Adrenal gland (tissue), 12 donors: ENCODE results near the gene MFSD11. TPM values are rescaled to one million over a fixed set of nuclear protein-coding genes. Genes with fewer than 3 reads are reported as not detected.
A peak's percentile ranks its signal among the peaks of the same experiment; 100 is the strongest.

ENCODE experiments used
- DNase-seq, 7 donors: peaks; one replicate each; pipeline ENCODE4 v3.0.0-alpha.2; 2019 to 2020
- H3K27ac ChIP-seq, 5 donors: fragments of 200-600 bp; sonication (generic) in 4 of 5; 1 replicate in 3 of 5; 2 replicates in 2 of 5; pipeline versions ENCODE4 v1.5.1 to v1.8.0; 2016 to 2020; ENCODE audit warnings: mild to moderate bottlenecking in 1 of 5
- H3K27me3 ChIP-seq: fragments of 200-600 bp; 2 replicates; pipeline ENCODE4 v1.8.0; 2021
- H3K36me3 ChIP-seq, 2 donors: fragments of 200-600 bp; replicated peaks in 1 of 2; 1 replicate in 1 of 2; 2 replicates in 1 of 2; pipeline versions ENCODE4 v1.5.1 to v1.8.0; 2018 to 2022
- H3K4me1 ChIP-seq, 2 donors: fragments of 200-600 bp; replicated peaks in 1 of 2; 1 replicate in 1 of 2; 2 replicates in 1 of 2; pipeline versions ENCODE4 v1.5.1 to v1.8.0; 2018 to 2021
- H3K4me3 ChIP-seq, 4 donors: fragments of 200-600 bp; sonication (generic) in 3 of 4; one replicate each; pipeline ENCODE4 v1.5.1; 2016 to 2018
- H3K9me3 ChIP-seq, 3 donors: fragments of 200-600 bp; sonication (generic) in 1 of 3; replicated peaks in 1 of 3; 1 replicate in 2 of 3; 2 replicates in 1 of 3; pipeline versions ENCODE4 v1.5.1 to v1.8.0; 2016 to 2021
- POLR2A ChIP-seq, 2 donors: fragments of 450-650 bp; IDR thresholded peaks; one replicate each; pipeline ENCODE4 v1.6.1; 2017; ENCODE audit warnings: antibody characterized with exemption in 2 of 2, mild to moderate bottlenecking in 2 of 2, moderate library complexity in 1 of 2
- WGBS, 4 donors: extraction: QIAGEN DNeasy Blood & Tissue Kit in 2 of 4; methylation state at CpG; one replicate each; pipeline versions ENCODE4 v1.1.5 to v1.1.7; 2013 to 2017; 5-methylcytosine and 5-hydroxymethylcytosine counted together
- intact Hi-C, 2 donors: fragments of 100-400 bp; cut with DNase I; formaldehyde crosslinking; loops; one replicate each; pipeline versions ENCODE4 v1.14.1 to v1.15.0; 2022 to 2023
- polyA plus RNA-seq, 3 donors: library from polyadenylated mRNA; stranded (reverse); fragments of 200-250 nt in 2 of 3; fragments of 350-450 nt in 1 of 3; fragmentation: Illumina TruSeq in 1 of 3; extraction: RNeasy Lipid Tissue Mini Kit (QIAGEN cat#74804) in 1 of 3; gene quantifications; one replicate each; pipeline ENCODE4 v1.2.3, GENCODE V29; 2013 to 2014
- total RNA-seq, 9 donors: library from RNA; depleted of rRNA in 4 of 9; stranded (reverse); fragments of >200 nt in 4 of 9; fragments of 120-200 nt in 1 of 9; fragmentation: NEBNext Ultra II Directional in 1 of 9; extraction: Animal tissue kit (Norgen Biotek cat#: 25700) in 1 of 9; gene quantifications; one replicate each; pipeline versions ENCODE4 v1.1.0 to v1.2.4, GENCODE V29; 2013 to 2023
- TF ChIP-seq, protein P1 (sequence below), 6 experiments: fragments of 450-650 bp in 4 of 6; fragments of 200-600 bp in 2 of 6; sonication (generic) in 1 of 6; IDR thresholded peaks; 1 replicate in 5 of 6; 2 replicates in 1 of 6; pipeline versions ENCODE4 v1.5.1 to v1.8.0; 2016 to 2021; ENCODE audit warnings: antibody characterized with exemption in 6 of 6, mild to moderate bottlenecking in 2 of 6, moderate library complexity in 1 of 6
- donor health status: healthy with polysubstance abuse.
- donor health status: Bipolar disorder and iron deficiency.
- donor health status: DM: yes; HTN: yes; CAD: no.
- donor health status: DM: no; HTN: no; CAD: no.
- donor health status: DM: no; HTN: no; CAD: no.
- donor health status: DM: yes; HTN: yes; CAD: no.

Gene MFSD11
- total and polyA plus RNA-seq, 12 donors = 9.4 to 50.0 (median 29.9) TPM

DNA sequence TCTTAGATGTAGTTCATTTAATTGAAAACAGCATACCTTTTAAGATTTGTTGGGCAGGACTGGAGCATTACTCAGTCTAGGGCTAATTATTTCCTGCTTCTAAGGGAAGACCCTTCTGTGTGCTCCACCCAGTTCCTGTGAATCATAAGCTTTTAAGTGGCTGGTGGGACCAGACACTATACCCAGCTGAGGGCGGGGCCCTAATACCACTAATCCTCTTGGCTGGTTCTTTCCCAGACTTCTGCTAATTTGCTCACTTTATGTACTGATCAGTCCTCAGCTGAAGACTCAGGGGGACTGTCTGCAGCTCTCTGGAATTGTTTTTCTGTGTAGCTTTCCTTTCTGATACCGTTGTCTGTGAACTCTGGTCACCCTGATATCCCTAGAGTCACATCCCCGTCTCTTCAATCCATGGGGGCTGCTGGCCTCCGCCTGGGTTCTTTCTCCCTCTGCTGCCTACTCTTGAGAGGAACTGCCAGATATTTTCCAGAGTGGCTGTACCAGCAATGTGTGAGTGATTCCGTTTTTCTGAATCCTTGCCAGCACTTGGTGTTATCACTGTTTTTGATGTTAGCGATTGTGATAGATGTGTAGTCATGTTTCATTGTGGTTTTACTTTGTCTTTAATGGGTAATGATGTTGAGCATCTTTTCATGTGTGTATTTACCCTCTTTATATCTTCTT is 35.1 kb downstream of the MFSD11 start:
- Histone ChIP-seq H3K4me3 (no peak overlapping the region), H3K4me1 (peaks cover 0 to 6% of the 10 kb centered on the region in 2 donors), H3K27me3 (no peaks in the 10 kb centered on the region), H3K36me3 (peaks cover 0 to 53% of the 10 kb centered on the region in 2 donors), H3K27ac (peak overlapping the region in 3 of 5 donors; percentile 29 to 45 (median 30)), H3K9me3 (no peaks in the 10 kb centered on the region)
- 45 to 56% (median 48%) methylated on average over 6 of the region's 6 CpGs for WGBS, 4 donors
- no peak for TF ChIP-seq POLR2A (IDR thresholded peaks at IDR 0.05)
- TF ChIP-seq, protein P1, sequence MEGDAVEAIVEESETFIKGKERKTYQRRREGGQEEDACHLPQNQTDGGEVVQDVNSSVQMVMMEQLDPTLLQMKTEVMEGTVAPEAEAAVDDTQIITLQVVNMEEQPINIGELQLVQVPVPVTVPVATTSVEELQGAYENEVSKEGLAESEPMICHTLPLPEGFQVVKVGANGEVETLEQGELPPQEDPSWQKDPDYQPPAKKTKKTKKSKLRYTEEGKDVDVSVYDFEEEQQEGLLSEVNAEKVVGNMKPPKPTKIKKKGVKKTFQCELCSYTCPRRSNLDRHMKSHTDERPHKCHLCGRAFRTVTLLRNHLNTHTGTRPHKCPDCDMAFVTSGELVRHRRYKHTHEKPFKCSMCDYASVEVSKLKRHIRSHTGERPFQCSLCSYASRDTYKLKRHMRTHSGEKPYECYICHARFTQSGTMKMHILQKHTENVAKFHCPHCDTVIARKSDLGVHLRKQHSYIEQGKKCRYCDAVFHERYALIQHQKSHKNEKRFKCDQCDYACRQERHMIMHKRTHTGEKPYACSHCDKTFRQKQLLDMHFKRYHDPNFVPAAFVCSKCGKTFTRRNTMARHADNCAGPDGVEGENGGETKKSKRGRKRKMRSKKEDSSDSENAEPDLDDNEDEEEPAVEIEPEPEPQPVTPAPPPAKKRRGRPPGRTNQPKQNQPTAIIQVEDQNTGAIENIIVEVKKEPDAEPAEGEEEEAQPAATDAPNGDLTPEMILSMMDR (IDR thresholded peaks at IDR 0.05) = no peak
- intact Hi-C loops = no loop called here
- DNase-seq = peak in 6 of 7 donors; percentile 23 to 70 (median 52)

- Histone ChIP-seq H3K4me1 (peaks cover 0 to 6% of the 10 kb centered on the region in 2 donors), H3K27me3 (no peaks in the 10 kb centered on the region), H3K9me3 (no peaks in the 10 kb centered on the region), H3K4me3 (no peak overlapping the region), H3K36me3 (peaks cover 0 to 52% of the 10 kb centered on the region in 2 donors), H3K27ac (no peak overlapping the region)
- TF ChIP-seq, protein P1 (IDR thresholded peaks at IDR 0.05) = no peak
- no peak for TF ChIP-seq POLR2A (IDR thresholded peaks at IDR 0.05)
- intact Hi-C loops = no loop called here
- DNase-seq = no peak
- 90 to 93% (median 91%) methylated on average over 10 of the region's 10 CpGs for WGBS, 4 donors
Measured at GRCh38 chr17:76775021-76775600, 37.2 kb downstream of the MFSD11 start.

DNA sequence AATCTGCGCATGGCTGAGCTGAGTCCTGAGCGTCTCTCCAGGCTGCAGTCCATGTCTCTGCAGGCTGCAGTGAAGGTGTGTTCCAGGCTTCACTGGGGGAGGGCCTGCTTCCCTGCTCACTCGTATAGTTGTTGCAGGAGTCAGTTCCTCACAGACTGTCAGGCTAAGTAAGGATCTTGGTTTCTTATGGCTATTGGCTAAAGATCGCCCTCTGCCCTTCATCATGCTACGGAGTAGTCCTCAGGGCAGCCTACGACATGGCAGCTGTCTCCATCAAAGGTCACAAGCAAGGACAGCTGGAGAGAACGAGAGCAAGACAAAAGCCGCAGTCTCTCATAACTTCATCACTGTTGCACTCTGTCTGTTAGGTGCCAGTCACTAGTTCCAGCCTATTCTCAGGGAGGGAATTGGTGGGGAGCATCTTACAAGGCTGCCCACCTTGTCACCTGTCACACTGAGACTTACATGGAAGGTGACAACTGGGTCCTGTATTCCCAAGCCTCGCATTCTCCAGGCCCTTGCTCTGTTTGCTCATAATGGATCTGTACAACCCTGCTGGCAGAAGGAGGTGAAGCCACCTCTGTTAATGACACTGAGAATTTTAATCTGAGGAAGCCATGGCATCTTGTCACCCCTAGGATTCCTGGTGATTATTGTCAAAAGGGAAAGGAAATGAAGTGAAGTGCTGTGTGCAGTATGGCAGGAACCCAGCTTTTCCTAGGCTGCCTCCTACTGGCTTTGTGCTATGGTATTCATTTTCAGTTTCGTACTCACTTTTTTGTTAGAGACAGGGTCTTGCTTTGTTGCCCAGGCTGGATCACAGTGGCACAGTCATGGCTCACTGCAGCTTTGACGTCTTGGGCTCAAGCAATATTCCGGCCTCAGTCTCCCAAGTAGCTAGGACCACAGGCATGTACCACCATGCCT is 43.4 kb downstream of the MFSD11 start:
- peaks cover 0 to 27% of the 10 kb centered on the region in 2 donors for H3K36me3 ChIP-seq
- H3K4me1 ChIP-seq = no peaks in the 10 kb centered on the region
- no peak for TF ChIP-seq POLR2A (IDR thresholded peaks at IDR 0.05)
- TF ChIP-seq, protein P1 (IDR thresholded peaks at IDR 0.05) = no peak
- 84 to 89% (median 87%) methylated on average over 12 of the region's 12 CpGs for WGBS, 4 donors
- DNase-seq = no peak
- no peaks in the 10 kb centered on the region for H3K27me3 ChIP-seq
- no peaks in the 10 kb centered on the region for H3K9me3 ChIP-seq
- intact Hi-C loops = no loop called here
- no peak overlapping the region for H3K27ac ChIP-seq
- H3K4me3 ChIP-seq = no peak overlapping the region

DNA sequence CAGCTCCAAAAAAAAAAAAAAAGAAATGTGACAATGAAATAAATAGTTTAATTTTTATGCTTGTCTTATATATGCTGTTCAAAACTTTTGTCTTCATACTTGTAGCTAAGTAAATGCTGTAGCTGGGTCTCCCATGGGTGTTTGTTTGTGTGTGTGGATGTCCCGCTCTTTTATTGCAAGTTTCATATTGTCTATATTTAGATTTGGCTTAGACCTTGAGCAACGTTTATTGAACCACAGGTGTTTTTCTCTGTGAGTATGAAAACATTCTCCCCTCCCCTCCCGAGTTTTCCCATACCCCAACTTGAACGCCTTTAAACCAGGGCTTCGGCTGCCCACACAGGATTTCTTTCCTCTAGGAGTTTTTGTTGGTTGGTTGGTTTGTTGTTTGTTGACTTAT is 45.2 kb downstream of the MFSD11 start:
- 80 to 83% (median 82%) methylated on average over 5 of the region's 5 CpGs for WGBS, 4 donors
- Histone ChIP-seq H3K4me3 (no peak overlapping the region), H3K27ac (no peak overlapping the region), H3K4me1 (no peaks in the 10 kb centered on the region), H3K27me3 (no peaks in the 10 kb centered on the region), H3K36me3 (peaks cover 0 to 10% of the 10 kb centered on the region in 2 donors), H3K9me3 (no peaks in the 10 kb centered on the region)
- intact Hi-C loops = no loop called here
- DNase-seq = no peak
- TF ChIP-seq, protein P1 (IDR thresholded peaks at IDR 0.05) = no peak
- no peak for TF ChIP-seq POLR2A (IDR thresholded peaks at IDR 0.05)
